HG03139 (cell line): ENCODE data around the gene CERS4.
"Not testable (repeated sequence)": the region's sequence is repeated elsewhere in the genome, so short reads cannot be mapped to it uniquely, and the experiment has no call there.

ENCODE experiments used
- ATAC-seq: cut with Tn5 transposase; IDR thresholded peaks from one replicate; pipeline ENCODE4 v1.9.1; 2021; ENCODE audit not compliant: unreplicated experiment

CERS4 gene

GRCh38 chr19:8208922-8209461 is at the start of gene CERS4:
Gene CERS4, plus strand, starts transcription at chr19:8209370. Its CDS starts 41,707 bp downstream, at chr19:8251077.
- ATAC-seq: peak; percentile 43

- ATAC-seq: no peak
Observed at GRCh38 chr19:8161135-8161646, 48.0 kb upstream of the CERS4 start.

DNA sequence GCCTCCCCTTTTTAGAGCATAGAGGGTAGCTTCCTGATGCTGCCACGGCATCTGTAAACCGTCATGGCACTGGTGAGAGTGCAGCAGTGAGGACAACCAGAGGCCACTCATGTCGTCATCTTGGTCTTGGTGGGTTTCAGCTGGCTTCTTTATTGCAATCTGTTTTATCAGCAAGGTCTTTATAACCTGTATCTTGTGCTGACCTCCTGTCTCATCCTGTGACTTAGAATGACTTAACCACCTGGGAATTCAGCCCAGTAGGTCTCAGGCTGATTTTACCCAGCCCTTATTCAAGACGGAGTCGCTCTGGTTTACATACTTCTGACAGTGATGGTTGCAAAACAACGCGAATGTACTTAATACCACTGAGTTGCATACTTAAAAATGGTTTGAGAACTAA is 45.4 kb upstream of the CERS4 start:
- no peak for ATAC-seq

DNA sequence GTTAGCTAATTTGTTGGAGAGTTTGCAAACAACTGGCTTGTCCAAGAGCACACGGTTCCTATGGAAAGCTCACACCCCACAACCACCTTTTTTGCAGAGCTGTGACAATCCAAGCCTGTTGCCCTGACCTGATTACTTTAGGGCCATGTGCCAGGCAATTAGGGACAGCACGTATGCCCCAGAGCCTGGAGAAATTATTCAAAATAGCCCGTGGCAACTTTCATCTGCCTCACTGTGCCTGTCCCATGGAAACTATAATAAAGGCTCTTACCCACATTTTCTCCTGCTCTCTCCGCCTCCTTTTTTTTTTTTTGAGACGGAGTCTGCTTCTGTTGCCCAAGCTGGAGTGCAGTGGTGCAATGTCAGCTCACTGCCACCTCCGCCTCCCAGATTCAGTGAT is 41.2 kb upstream of the CERS4 start:
- no peak for ATAC-seq

DNA sequence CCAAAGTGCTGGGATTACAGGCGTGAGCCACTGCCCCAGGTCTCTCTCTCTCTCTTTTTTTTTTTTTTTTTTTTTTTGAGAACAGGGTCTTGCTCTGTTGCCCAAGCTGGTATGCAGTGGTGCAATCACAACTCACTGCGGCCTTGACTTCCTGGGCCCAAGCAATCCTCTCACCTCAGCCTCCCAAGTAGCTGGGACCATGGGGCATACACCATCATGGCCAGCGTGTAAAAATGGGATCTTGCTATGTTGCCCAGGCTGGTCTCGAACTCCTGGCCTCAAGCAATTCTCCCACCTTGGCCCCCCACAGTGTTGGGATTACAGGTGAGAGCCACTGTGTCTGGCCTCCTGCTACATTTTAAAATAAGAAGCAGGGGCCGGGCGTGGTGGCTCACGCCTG is 40.6 kb upstream of the CERS4 start:
- ATAC-seq: no peak

GRCh38 chr19:8174706-8175105 is 34.5 kb upstream of the CERS4 start:
- no peak for ATAC-seq

DNA sequence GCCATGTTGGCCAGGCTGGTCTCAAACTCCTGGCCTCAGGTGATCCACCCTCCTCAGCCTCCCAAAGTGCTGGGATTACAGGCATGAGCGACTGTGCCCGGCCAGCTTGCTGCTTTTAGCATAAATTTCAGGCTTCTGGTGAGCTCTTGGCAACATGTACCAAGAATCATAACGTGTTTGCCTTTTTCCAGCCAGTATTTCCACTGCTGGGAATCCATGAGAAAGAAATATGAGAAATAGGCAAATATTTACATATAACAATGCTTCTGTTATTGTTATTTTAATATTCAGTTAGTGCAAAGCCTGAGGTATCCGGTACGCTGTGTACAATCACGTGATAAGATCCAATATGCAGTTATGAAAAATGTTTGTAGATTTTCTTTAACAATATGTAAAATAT is 29.2 kb upstream of the CERS4 start:
- ATAC-seq: no peak

DNA sequence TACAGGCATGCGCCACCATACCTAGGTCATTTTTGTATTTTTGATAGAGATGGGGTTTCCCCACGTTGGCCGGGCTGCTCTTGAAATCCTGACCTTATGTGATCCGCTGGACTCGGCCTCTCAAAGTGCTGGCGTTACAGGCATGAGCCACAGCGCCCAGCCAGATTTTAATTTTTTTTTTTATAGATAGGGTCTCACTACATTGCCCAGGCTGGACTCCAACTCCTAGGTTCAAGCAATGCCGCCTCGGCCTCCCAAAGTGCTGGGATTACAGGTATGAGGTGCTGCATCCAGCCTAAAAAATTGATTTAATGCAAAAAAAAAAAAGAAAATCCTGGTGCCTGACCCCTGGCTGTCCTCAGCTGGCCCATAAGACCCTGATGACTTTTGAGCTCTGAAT is 24.9 kb upstream of the CERS4 start:
- no peak for ATAC-seq

DNA sequence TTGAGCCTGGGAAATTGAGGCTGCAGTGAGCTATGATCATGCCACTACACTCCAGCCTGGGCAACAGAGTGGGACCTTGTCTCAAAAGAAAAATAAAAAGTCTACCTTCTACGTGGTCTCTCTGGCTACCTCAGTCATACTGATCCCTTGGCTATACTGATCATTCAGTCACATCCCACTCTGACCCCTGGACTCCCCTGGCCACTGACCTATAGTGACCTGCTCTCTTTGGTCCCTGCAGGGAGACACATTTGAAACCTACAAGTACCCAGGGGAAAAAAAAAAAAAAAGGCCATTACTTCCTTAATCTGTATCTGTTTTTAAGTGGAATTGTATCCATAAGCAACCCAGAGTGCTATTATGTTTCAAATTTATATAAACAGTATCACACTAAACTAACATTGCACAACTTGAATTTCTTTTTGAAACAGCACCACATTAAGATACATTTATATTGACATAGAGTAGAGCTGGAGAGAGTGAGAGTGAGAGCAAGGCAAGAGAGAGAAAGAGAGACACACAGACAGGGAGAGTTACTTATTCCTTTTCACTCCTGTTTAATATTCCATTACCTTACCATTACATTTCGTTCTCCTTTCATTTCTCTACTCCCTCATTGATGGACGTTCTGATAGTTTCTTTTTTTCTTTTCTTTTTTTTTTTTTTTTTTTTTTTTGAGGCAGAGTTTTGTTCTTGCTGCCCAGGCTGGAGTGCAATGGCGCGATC is 23.7 kb upstream of the CERS4 start:
- no peak for ATAC-seq

DNA sequence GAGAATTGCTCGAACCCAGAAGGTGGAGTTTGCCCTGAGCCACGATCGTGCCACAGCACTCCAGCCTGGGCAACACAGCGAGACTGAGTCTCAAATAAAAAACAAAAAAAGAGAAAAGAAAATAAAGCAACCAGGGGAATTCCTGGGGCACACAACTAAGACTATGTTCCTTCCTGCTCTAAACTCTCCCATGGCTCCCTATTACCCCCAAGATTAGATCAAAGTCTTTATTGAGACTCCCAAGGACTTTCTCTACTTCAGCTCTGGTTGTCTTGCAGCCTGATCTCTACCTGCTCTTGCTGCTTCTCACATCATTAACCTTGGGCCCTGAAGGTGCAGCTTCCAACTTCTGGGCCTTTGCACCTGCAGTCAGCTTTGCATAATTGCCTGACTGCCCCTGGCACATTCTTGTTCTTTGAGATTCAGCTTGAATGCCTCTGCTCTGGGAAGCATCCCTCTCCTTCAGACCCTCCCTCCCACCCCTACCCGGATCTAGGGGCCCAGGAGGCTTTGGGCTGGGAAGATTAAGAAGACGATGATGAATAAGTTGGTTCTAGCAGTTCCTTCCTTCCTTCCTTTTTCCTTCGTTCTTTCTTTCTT is 16.8 kb upstream of the CERS4 start:
- ATAC-seq: no peak

GRCh38 chr19:8194528-8195267 is 14.5 kb upstream of the CERS4 start:
- no peak for ATAC-seq

GRCh38 chr19:8196271-8196927 is 12.8 kb upstream of the CERS4 start:
- no peak for ATAC-seq

GRCh38 chr19:8203288-8204120 is 5.7 kb upstream of the CERS4 start:
- not testable (repeated sequence) for ATAC-seq

DNA sequence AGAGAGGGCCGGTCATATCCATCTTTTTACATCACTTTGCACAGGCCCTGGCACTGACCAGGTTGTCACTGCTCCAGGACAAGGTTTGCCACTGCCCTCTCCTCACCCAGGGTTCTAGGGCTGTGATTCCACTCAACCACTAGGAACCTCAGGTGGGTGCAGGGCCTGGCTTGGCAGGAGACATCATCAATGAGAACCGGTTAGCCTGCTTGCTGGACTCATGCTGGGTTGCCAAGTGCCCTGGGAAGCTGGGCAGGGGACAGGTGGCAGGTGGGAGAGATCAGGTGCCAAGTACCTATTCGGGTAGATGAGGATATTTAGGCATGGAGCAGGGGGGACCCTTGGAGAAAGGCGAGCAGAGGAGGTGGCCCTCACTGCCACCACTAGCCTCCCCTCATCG is 4.2 kb upstream of the CERS4 start:
- no peak for ATAC-seq

GRCh38 chr19:8206147-8207087 is 2.8 kb upstream of the CERS4 start:
- no peak for ATAC-seq

GRCh38 chr19:8207326-8207725 is 1.8 kb upstream of the CERS4 start:
- not testable (repeated sequence) for ATAC-seq

- ATAC-seq: no peak
Observed at GRCh38 chr19:8208119-8208921, 850 bp upstream of the CERS4 start.
